Measurements from ENCODE around the gene AP1S3.

- TF ChIP-seq ZNF529 (tag by site-specific recombination; IDR thresholded peaks at IDR 0.05; ENCODE audit: insufficient replicate concordance): no peak
- TF ChIP-seq CTCF (tag by site-specific recombination; IDR thresholded peaks at IDR 0.05): no peak
These were observed 115.6 kb downstream of the AP1S3 start for GRCh38 chr2:223721746-223722145.

Measured in HEK293 (cell line).